Muscle layer of colon (tissue), 2 donors: Measurements from ENCODE around the gene PTGES2.
"Not testable (repeated sequence)": the region's sequence is repeated elsewhere in the genome, so short reads cannot be mapped to it uniquely, and the experiment has no call there.

Source experiments
- H3K27ac ChIP-seq: one replicate; pipeline ENCODE4 v1.7.0; 2013; ENCODE audit warnings: low read depth, mild to moderate bottlenecking, low read length, moderate library complexity
- H3K27me3 ChIP-seq, 2 donors: one replicate each; pipeline ENCODE4 v1.7.0; 2013; ENCODE audit warnings: low read length in 2 of 2, mild to moderate bottlenecking in 2 of 2; ENCODE audit not compliant: insufficient read depth in 2 of 2, control insufficient read depth in 1 of 2
- H3K36me3 ChIP-seq: one replicate; pipeline ENCODE4 v1.7.0; 2013; ENCODE audit warnings: mild to moderate bottlenecking, low read length; ENCODE audit not compliant: insufficient read depth
- H3K4me1 ChIP-seq: one replicate; pipeline ENCODE4 v1.7.0; 2013; ENCODE audit warnings: mild to moderate bottlenecking, low read length; ENCODE audit not compliant: insufficient read depth
- H3K4me3 ChIP-seq, 2 donors: one replicate each; pipeline ENCODE4 v1.7.0; 2013; ENCODE audit warnings: low read length in 2 of 2, low read depth in 1 of 2, mild to moderate bottlenecking in 1 of 2, moderate library complexity in 1 of 2
- H3K9ac ChIP-seq: one replicate; pipeline ENCODE4 v1.7.0; 2013; ENCODE audit warnings: low read length
- H3K9me3 ChIP-seq: one replicate; pipeline ENCODE4 v1.7.0; 2013; ENCODE audit warnings: mild to moderate bottlenecking, low read length
- donor health status: abdominal sarcoma.
- donor health status: Adenocarcinoma of cecum.

The PTGES2 gene

DNA sequence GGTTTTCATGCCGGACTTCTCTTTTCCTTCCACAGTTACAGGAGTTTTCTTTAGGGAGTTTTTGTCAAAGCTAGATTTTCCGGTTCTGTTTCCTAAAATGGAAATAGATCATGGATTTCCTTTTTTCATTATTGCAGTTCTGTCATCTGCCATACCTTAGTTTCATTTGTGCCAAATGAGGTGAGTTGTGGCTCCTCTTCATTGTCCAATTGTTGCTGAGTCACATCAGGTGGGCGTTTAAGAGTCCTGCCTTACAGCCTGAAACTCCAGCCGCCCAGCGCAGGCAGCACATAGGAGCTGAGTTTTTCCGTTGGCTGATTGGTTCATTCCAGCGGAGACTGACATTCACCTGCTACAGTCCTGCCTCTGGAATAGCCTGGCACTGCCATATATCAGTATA is 45.4 kb downstream of the PTGES2 start:
- Histone ChIP-seq H3K27ac (no peak overlapping the region), H3K9ac (no peak overlapping the region), H3K36me3 (peaks cover 7% of the 10 kb centered on the region)

DNA sequence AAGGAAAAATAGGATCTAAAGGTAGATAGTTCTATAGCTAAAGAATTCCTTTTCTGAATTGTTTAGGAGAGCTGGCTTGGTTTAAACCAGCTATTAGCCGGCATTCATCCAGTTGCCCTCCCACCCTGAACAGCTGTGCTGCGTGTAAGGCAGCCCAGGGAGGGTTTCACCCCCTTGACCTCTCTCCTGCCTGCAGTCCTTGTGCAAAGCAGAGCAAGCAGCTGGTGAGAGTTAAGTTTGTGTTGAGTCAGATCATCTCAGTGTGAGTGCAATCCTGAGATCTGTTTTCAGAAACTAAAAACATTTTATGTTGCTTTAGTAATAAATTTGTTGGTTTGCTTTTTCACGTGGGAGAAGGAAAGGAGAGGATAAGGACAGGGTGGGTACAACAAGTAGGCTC is 46.5 kb downstream of the PTGES2 start:
- Histone ChIP-seq H3K27me3 (no peaks in the 10 kb centered on the region), H3K4me3 (no peak overlapping the region), H3K27ac (peak overlapping the region; percentile 63), H3K9me3 (no peaks in the 10 kb centered on the region), H3K9ac (no peak overlapping the region), H3K4me1 (peaks cover 35% of the 10 kb centered on the region), H3K36me3 (peaks cover 7% of the 10 kb centered on the region)

More for the DNA sequence above, 45.4 kb downstream of the PTGES2 start:
- H3K27me3 ChIP-seq = no peaks in the 10 kb centered on the region
- peaks cover 35% of the 10 kb centered on the region for H3K4me1 ChIP-seq
- no peaks in the 10 kb centered on the region for H3K9me3 ChIP-seq
- H3K4me3 ChIP-seq = no peak overlapping the region

DNA sequence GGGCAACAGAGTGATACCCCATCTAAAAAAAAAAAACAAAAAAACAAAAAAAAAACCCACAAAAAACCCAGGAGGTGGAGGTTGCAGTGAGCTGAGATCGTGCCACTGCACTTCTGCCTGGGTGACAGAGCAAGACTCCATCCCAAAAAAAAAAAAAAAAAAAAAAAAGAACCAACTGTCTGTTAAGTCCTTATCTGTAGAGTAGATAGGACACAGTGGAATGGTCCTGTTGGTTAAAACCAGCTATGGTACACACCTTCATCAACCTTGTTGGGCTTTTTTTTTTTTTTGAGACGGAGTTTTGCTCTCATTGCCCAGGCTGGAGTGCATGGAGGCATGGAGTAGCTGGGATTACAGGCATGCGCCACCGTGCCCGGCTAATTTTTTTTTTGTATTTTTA is 47.3 kb downstream of the PTGES2 start:
- Histone ChIP-seq H3K4me1 (peaks cover 35% of the 10 kb centered on the region), H3K36me3 (peaks cover 7% of the 10 kb centered on the region), H3K9me3 (no peaks in the 10 kb centered on the region), H3K4me3 (no peak overlapping the region), H3K27me3 (no peaks in the 10 kb centered on the region), H3K9ac (no peak overlapping the region), H3K27ac (no peak overlapping the region)

DNA sequence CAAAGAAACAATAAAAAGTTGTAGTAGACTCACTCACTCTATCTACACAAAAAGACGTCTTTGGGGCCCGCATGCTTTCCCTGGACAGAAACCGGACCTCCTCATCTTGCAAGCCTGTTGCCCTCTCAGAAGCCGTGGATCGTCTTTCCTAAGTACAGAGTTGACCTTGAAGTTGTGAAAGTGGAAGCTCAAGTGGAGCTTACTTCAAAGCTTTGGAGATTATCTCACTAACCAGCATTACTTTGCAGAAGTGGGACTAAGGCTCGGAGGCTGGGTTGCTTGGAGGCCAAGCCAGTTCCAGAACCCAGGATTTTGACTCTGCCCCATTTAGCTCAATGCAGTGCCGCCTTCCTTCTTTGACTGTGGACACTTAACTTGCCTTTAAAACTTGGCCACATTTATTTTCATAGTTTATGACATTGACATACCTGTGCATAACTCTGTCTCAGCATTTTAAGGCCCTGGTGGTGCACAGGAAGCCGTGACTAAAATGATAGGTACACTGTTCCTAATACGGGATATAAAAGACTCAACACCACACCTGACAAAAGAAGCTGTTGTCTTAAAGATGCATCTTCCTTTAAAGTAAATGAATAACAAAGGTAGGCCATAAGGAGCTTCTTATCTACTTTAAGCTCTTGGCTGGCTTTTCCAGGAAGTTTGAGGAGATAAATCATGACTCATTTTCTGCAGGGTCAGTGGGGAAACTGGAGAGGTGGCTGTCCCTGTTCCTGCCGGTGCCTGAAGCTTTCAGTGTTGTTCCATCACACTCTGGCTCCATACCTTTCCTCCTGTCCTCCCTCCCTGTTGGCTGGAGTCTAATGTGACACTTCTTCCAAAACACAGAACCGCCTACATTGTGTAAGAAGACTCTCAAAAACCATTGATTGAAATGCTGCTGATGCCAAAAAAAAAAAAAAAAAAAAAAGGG is 48.8 kb downstream of the PTGES2 start:
- H3K9me3 ChIP-seq = no peaks in the 10 kb centered on the region
- H3K9ac ChIP-seq = no peak overlapping the region
- peaks cover 7% of the 10 kb centered on the region for H3K36me3 ChIP-seq
- peaks cover 44% of the 10 kb centered on the region for H3K4me1 ChIP-seq
- no peak overlapping the region for H3K4me3 ChIP-seq
- H3K27ac ChIP-seq = peak overlapping the region; percentile 22
- H3K27me3 ChIP-seq = no peaks in the 10 kb centered on the region

DNA sequence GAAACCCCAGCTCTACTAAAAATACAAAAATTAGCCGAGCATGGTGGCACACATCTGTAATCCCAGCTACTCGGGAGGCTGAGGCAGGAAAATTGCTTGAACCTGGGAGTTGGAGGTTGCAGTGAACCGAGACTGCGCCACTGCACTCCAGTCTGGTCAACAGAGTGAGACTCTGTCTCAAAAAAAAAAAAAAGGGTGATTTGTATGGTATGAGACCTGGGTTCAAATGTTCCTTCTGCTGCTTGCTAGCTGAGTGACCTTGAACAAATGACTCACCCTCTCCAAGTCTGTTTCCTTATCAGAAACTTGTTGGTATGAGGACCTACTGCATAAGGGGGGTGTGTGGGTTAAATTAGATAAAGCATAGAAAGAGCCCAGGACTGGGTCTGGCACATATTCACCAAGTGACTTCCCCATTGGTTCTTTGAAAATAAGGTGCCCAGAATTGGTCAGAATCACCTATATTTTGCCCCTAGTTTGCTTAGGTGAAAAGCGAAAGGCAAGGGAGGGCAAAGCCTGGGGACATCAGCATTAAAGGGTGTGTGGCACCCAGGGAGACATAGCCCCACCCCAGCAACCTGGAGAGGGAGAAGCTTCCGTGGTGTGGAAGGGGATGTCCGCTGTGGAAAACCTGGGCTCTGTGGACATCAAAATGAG is 49.6 kb downstream of the PTGES2 start:
- no peak overlapping the region for H3K9ac ChIP-seq
- no peaks in the 10 kb centered on the region for H3K27me3 ChIP-seq
- no peak overlapping the region for H3K27ac ChIP-seq
- no peaks in the 10 kb centered on the region for H3K9me3 ChIP-seq
- H3K4me3 ChIP-seq = no peak overlapping the region
- H3K4me1 ChIP-seq = peaks cover 52% of the 10 kb centered on the region
- H3K36me3 ChIP-seq = peaks cover 7% of the 10 kb centered on the region

DNA sequence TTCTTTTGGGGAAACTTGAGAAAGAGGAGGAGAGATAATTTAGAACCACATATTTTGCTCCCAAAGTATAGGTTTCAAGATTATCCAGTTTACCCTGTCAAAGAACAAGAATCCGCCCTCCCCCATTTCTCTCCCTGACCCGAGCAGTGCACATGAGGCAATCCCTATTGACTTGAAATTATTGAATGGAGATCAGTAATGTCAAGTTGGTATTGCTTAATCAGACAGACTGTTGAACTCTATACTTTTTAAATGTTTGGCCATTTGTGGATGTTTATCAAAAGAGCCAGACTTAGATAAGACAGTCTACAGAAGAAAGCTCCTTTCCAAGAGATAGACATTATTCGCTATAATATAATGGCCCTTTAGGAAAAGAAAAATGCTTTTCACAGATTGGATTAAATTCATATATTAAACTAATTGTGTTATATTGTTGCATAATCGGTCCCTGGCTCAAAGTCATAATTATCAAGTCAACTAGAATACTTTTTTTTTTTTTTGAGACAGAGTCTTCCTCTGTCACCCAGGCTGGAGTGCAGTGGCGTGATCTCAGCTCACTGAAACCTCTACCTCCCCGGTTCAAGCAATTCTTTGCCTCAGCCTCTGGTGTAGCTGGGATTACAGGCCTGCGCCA is 54.2 kb downstream of the PTGES2 start:
- H3K4me1 ChIP-seq = peaks cover 55% of the 10 kb centered on the region
- no peak overlapping the region for H3K9ac ChIP-seq
- no peak overlapping the region for H3K4me3 ChIP-seq
- peak overlapping the region; percentile 93 for H3K27ac ChIP-seq
- no peaks in the 10 kb centered on the region for H3K36me3 ChIP-seq
- no peaks in the 10 kb centered on the region for H3K9me3 ChIP-seq
- no peaks in the 10 kb centered on the region for H3K27me3 ChIP-seq

DNA sequence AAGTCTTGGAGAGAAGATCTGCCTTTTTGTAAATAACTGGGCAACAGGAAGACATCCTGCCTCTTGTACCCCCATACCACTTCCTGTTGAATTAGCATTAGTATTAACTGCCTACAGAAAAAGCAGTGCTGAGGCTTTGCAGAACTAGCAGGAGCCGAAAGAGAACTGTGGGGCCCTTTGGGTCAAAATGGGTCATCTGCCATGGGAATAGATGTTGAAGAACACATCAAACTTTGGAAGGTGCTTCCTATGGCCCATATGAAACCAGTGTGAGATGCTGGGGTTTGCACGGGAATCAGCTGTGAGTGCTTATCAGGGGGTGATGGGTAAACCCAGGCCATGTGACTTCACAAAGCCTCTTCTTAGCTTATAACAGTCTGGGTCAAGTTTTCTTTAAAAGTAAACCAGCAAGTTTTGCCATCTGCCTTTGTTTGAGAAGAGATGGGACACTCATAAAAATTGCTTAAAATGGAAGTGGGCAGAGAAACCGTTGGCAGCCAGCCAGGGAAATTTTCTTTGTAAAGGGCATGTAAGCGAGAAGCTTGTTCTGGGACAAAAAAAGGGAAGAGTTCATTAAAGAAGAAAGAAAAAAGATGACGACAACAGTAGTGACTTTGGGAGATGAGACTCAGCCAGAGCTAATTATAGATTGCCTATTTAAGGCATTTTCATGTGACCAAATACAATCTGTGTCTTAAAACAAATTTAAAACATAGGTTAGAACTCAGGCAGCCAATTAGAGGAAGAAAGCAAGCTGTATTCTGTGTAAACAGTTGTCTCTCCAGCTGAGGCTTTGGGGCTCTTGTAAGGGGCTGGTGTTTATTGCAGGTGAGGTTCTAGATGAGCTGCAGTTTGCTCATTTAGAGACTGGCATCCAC is 55.1 kb downstream of the PTGES2 start:
- Histone ChIP-seq H3K9me3 (no peaks in the 10 kb centered on the region), H3K27me3 (no peaks in the 10 kb centered on the region), H3K4me3 (peak overlapping the region in 1 of 2 donors; percentile 14), H3K9ac (peak overlapping the region; percentile 16), H3K27ac (peak overlapping the region; percentile 93), H3K4me1 (peaks cover 50% of the 10 kb centered on the region), H3K36me3 (no peaks in the 10 kb centered on the region)

DNA sequence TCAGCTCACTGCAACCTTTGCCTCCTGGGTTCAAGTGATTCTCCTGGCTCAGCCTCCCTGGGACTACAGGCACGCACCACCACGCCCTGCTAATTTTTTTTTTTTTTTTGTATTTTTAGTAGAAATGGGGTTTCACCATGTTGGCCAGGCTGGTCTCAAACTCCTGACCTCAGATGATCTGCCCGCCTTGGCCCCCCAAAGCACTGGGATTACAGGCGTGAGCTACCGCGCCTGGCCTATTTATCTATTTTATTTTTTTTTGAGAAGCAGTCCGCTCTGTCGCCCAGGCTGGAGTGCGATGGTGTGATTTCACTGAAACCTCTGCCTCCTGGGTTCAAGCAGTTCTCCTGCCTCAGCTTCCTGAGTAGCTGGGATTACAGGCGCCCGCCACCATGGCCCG is 56.1 kb downstream of the PTGES2 start:
- H3K27me3 ChIP-seq, H3K9me3 ChIP-seq, H3K36me3 ChIP-seq, H3K9ac ChIP-seq, H3K4me3 ChIP-seq: not testable (repeated sequence)
- H3K27ac ChIP-seq = peak overlapping the region; percentile 93
- H3K4me1 ChIP-seq = peaks cover 53% of the 10 kb centered on the region

DNA sequence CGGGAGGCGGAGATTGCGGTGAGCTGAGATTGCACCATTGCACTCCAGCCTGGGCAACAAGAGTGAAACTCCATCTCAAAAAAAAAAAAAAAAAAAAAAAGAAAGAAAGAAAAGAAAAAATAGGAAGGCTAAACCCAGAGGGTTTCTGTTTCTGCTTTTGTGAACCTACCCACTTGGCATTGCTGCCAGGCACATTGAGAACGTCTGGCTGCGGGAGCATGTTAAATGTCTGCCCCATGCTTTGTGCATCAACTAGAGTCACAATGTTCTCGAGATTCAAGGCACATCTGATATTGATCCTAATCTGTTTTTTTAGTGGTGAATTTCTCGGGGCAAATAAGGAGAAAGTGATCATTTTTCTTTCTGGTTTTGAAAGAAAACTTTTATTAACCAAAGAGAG is 56.7 kb downstream of the PTGES2 start:
- H3K9me3 ChIP-seq = no peaks in the 10 kb centered on the region
- peaks cover 59% of the 10 kb centered on the region for H3K4me1 ChIP-seq
- H3K27me3 ChIP-seq = no peaks in the 10 kb centered on the region
- no peaks in the 10 kb centered on the region for H3K36me3 ChIP-seq
- no peak overlapping the region for H3K9ac ChIP-seq
- H3K27ac ChIP-seq = peak overlapping the region; percentile 47
- no peak overlapping the region for H3K4me3 ChIP-seq
